ENCODE measurements around the gene OSBPL6.
"Not testable (repeated sequence)": the region's sequence is repeated elsewhere in the genome, so short reads cannot be mapped to it uniquely, and the experiment has no call there.

The OSBPL6 gene

GRCh38 chr2:178403671-178404306 is 209.5 kb downstream of the OSBPL6 start:
- Histone ChIP-seq H3K4me2 (ENCODE audit: low read length) (no peak overlapping the region), H3K9me3 (ENCODE audit: control insufficient read depth, low read length) (no peaks in the 10 kb centered on the region), H2AFZ (no peak overlapping the region), H3K4me1 (no peaks in the 10 kb centered on the region), H3K27me3 (ENCODE audit: control insufficient read depth, insufficient read depth, low read length) (no peaks in the 10 kb centered on the region), H3K36me3 (ENCODE audit: control insufficient read depth, insufficient read depth, low read length) (no peaks in the 10 kb centered on the region), H3K9ac (no peak overlapping the region), H3K79me2 (no peaks in the 10 kb centered on the region), H3K27ac (no peak overlapping the region), H3K4me3 (ENCODE audit: low read depth, low read length) (no peak overlapping the region)
- TF ChIP-seq, protein P1, sequence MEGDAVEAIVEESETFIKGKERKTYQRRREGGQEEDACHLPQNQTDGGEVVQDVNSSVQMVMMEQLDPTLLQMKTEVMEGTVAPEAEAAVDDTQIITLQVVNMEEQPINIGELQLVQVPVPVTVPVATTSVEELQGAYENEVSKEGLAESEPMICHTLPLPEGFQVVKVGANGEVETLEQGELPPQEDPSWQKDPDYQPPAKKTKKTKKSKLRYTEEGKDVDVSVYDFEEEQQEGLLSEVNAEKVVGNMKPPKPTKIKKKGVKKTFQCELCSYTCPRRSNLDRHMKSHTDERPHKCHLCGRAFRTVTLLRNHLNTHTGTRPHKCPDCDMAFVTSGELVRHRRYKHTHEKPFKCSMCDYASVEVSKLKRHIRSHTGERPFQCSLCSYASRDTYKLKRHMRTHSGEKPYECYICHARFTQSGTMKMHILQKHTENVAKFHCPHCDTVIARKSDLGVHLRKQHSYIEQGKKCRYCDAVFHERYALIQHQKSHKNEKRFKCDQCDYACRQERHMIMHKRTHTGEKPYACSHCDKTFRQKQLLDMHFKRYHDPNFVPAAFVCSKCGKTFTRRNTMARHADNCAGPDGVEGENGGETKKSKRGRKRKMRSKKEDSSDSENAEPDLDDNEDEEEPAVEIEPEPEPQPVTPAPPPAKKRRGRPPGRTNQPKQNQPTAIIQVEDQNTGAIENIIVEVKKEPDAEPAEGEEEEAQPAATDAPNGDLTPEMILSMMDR (IDR thresholded peaks at IDR 0.05) = no peak

GRCh38 chr2:178404368-178404767 is 210.1 kb downstream of the OSBPL6 start:
- no peaks in the 10 kb centered on the region for H3K4me1 ChIP-seq
- no peak overlapping the region for H3K4me2 ChIP-seq (ENCODE audit: low read length)
- H3K27ac ChIP-seq = no peak overlapping the region
- H2AFZ ChIP-seq = peak overlapping the region; percentile 3
- no peaks in the 10 kb centered on the region for H3K79me2 ChIP-seq
- TF ChIP-seq, protein P1 (IDR thresholded peaks at IDR 0.05) = no peak
- H3K9me3 ChIP-seq (ENCODE audit: control insufficient read depth, low read length) = no peaks in the 10 kb centered on the region
- H3K9ac ChIP-seq = no peak overlapping the region
- no peaks in the 10 kb centered on the region for H3K27me3 ChIP-seq (ENCODE audit: control insufficient read depth, insufficient read depth, low read length)
- H3K4me3 ChIP-seq (ENCODE audit: low read depth, low read length) = no peak overlapping the region
- H3K36me3 ChIP-seq (ENCODE audit: control insufficient read depth, insufficient read depth, low read length) = no peaks in the 10 kb centered on the region

GRCh38 chr2:178409261-178409660 is 214.9 kb downstream of the OSBPL6 start:
- Histone ChIP-seq H3K27me3 (ENCODE audit: control insufficient read depth, insufficient read depth, low read length) (no peaks in the 10 kb centered on the region), H3K36me3 (ENCODE audit: control insufficient read depth, insufficient read depth, low read length) (no peaks in the 10 kb centered on the region), H3K4me2 (ENCODE audit: low read length) (no peak overlapping the region), H3K9me3 (ENCODE audit: control insufficient read depth, low read length) (no peaks in the 10 kb centered on the region), H3K79me2 (no peaks in the 10 kb centered on the region), H3K4me1 (no peaks in the 10 kb centered on the region), H3K4me3 (ENCODE audit: low read depth, low read length) (no peak overlapping the region), H2AFZ (no peak overlapping the region), H3K9ac (no peak overlapping the region), H3K27ac (no peak overlapping the region)
- TF ChIP-seq, protein P1 (IDR thresholded peaks at IDR 0.05) = no peak

DNA sequence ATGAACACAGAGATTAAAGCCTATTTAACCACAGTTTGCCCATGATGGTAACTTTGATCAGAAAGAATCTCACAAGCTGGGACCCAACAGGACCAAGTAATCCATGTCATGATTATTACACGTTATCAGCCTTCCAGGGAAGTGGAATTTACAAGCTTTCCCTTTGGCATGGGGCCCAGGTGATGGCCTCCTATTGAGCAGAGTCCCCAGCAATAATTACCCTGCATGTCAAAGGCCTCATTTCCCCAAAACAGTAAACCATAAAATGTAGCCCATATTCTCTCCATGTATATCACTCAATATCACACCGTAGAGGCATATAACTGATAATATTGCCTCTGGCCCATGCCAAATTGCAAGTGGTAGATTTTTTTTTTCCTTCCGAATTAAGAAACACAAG is 217.7 kb downstream of the OSBPL6 start:
- H3K9ac ChIP-seq = no peak overlapping the region
- H3K79me2 ChIP-seq = no peaks in the 10 kb centered on the region
- H3K27ac ChIP-seq = no peak overlapping the region
- no peaks in the 10 kb centered on the region for H3K36me3 ChIP-seq (ENCODE audit: control insufficient read depth, insufficient read depth, low read length)
- TF ChIP-seq, protein P1 (IDR thresholded peaks at IDR 0.05) = no peak
- H3K27me3 ChIP-seq (ENCODE audit: control insufficient read depth, insufficient read depth, low read length) = no peaks in the 10 kb centered on the region
- no peak overlapping the region for H3K4me2 ChIP-seq (ENCODE audit: low read length)
- H3K4me3 ChIP-seq (ENCODE audit: low read depth, low read length) = no peak overlapping the region
- H2AFZ ChIP-seq = no peak overlapping the region
- no peaks in the 10 kb centered on the region for H3K9me3 ChIP-seq (ENCODE audit: control insufficient read depth, low read length)
- peaks cover 3% of the 10 kb centered on the region for H3K4me1 ChIP-seq

DNA sequence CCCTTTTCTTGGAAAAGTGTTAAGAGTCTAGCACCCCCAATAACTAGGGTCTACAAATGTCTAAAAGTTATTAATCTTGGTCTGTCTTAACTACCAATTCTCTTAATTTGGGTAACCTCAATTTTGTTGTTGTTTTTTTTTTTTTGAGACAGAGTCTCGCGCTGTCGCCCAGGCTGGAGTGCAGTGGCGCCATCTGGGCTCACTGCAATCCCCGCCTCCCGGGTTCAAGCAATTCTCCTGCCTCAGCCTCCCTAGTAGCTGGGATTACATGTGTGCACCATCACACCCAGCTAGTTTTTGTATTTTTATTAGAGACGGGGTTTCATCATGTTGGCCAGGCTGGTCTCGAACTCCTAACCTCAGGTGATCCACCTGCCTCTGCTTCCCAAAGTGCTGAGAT is 218.1 kb downstream of the OSBPL6 start:
- H3K4me1 ChIP-seq; H3K9ac ChIP-seq; H3K27ac ChIP-seq; H2AFZ ChIP-seq; H3K4me2 ChIP-seq (ENCODE audit: low read length); H3K4me3 ChIP-seq (ENCODE audit: low read depth, low read length); H3K79me2 ChIP-seq; H3K27me3 ChIP-seq (ENCODE audit: control insufficient read depth, insufficient read depth, low read length); H3K36me3 ChIP-seq (ENCODE audit: control insufficient read depth, insufficient read depth, low read length); H3K9me3 ChIP-seq (ENCODE audit: control insufficient read depth, low read length): not testable (repeated sequence)

All from parathyroid adenoma (tissue), 2 donors.